Measurements from ENCODE around the gene DGKZ. TPM values are rescaled to one million over a fixed set of nuclear protein-coding genes. Genes with fewer than 3 reads are reported as not detected.

DGKZ gene
- total RNA-seq, 2 experiments from 2014 or later = 76.0 to 81.4 TPM

GRCh38 chr11:46383974-46384701, 36.9 kb downstream of the DGKZ start:
- ChIA-PET CTCF (interaction anchor here (1.1 kb wide), 1 partner anchor 8 kb away, joined by 3 read pairs; the partner anchor contains the start of gene CHRM4), POLR2A (no interaction called here)

GRCh38 chr11:46385169-46386004, 38.1 kb downstream of the DGKZ start:
- CTCF ChIA-PET = no interaction called here

GRCh38 chr11:46386005-46386578, 38.8 kb downstream of the DGKZ start:
- POLR2A ChIA-PET = no interaction called here
- CTCF ChIA-PET = no interaction called here

More at GRCh38 chr11:46385169-46386004, 38.1 kb downstream of the DGKZ start:
- POLR2A ChIA-PET = no interaction called here

- POLR2A ChIA-PET = no interaction called here
- CTCF ChIA-PET = interaction anchor here (0.5 to 3.7 kb wide), 3 partner anchors 8 to 261 kb away, joined by 5 to 12 read pairs (median 10); no protein-coding TSS in a partner anchor
Measured at GRCh38 chr11:46386674-46387073, 39.4 kb downstream of the DGKZ start.

DNA sequence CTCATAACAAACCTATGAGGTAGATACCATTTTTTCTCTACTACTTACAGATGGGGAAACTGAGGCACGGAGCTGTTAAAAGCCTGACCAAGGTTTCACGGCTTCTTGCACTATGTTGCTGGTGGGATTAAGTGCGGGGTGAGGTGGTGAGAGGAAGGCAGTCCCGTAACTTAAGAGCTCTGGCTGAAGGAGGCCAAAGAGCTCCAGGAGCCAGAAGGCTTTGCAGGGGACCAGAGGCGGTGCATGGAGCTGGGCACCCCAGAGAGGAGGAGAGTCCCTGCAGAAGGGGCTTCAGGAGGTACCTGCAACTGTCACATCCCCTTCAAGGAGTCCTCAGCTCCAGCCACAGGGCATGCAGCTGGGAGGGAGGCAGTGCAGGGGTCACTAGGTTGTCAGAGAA, 40.2 kb downstream of the DGKZ start:
- ChIA-PET POLR2A (no interaction called here), CTCF (interaction anchor here (0.5 to 3.7 kb wide), 3 partner anchors 9 to 261 kb away, joined by 5 to 12 read pairs (median 10); no protein-coding TSS in a partner anchor)

GRCh38 chr11:46387919-46388618, 40.8 kb downstream of the DGKZ start:
- CTCF ChIA-PET = interaction anchor here (0.8 to 3.7 kb wide), 5 partner anchors 10 to 72 kb away, joined by 3 to 12 read pairs (median 4); no protein-coding TSS in a partner anchor

DNA sequence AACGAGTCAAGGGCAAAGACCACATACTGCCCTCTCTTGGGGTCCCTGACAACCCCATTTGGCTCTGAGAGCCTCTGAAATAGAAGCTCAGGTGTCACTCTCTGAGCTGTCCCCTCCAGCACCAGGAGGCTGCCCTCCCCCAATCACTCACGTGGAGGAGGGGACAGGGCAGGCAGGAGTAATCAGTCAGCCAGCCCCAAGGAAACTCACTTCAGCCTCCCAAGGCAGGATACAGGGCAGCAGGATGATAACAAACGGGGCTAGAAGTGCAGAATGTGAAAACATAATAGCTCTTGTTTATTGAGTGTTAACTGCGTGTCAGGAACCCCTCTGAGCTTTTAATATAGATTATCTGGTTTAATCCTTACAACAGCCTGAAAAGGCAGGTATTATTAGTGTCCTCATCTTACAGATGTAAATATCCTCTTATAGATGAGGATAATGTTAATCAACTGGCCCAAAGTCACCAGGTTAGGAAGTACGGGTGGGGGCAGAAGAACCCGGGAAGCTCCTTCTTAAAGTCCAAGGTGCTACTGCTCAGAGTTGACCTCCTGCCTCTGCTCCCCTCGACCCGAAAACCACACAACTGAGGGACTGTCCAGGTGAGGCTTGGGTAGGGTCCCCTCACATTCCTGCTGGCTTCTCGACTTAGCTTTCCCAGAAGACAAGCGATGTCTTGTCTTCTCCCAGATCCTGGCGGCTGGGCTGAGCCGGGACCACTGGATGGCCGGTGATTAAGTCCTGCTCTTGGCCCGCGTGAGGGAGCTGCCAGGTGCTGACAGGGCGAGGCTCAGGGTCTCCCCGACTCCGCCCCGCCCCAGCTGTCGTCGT, 41.6 kb downstream of the DGKZ start:
- POLR2A ChIA-PET = no interaction called here
- CTCF ChIA-PET = interaction anchor here (0.6 to 3.7 kb wide), 13 partner anchors 10 to 160 kb away, joined by 3 to 14 read pairs (median 4); partner anchors contain the start of gene DGKZ

More at GRCh38 chr11:46387919-46388618, 40.8 kb downstream of the DGKZ start:
- POLR2A ChIA-PET = no interaction called here

DNA sequence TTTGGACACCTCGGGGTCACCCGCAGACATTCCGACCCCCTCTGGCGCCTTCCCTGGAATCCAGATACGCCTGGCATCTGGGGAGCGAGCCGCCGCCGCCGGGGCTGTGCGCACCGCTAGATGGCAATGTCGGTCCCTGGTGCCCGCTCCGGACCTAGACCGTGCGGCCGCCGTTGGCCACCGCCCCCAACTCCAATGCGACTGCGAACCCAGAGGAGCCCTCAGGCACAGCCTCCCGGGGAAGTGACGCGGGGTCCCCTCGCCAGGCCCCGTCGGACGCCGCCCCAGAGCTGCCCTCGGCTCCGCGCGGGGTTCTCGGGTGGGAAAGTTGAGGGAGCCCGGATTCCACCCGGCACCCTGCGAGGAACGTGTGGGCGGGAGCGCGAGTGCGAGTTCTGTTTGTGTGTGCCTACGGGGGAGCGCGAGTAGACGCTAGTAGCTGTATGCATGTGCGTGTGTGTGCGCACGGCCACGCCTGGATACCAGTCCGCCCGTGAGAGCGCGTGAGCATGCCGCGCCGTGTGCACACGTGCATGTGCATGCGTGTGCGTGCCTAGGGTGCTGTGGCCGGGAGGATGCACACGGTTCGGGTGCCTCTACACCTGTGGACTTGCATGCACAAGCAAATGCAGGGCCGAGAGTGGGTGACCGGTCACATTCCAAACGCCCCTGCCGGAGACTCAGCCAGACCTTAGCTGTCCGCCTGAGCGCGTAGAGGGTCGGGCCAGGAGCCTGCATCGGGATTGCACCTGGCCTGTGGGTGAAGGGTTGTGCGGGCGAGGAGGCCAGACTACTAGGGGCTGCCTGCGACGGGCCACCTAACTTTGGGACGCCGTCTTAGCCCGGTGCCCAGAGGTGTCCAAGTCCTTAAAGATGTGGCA, 42.4 kb downstream of the DGKZ start:
- ChIA-PET POLR2A (no interaction called here), CTCF (interaction anchor here (0.6 to 3.7 kb wide), 12 partner anchors 12 to 159 kb away, joined by 3 to 14 read pairs (median 4); partner anchors contain the start of gene DGKZ)

GRCh38 chr11:46390331-46391171, 43.3 kb downstream of the DGKZ start:
- ChIA-PET CTCF (interaction anchor here (1.0 to 3.7 kb wide), 7 partner anchors 12 to 143 kb away, joined by 3 to 14 read pairs (median 4); no protein-coding TSS in a partner anchor), POLR2A (no interaction called here)

GRCh38 chr11:46391186-46391577, 43.9 kb downstream of the DGKZ start:
- POLR2A ChIA-PET = no interaction called here
- CTCF ChIA-PET = interaction anchor here (0.9 to 1.3 kb wide), 3 partner anchors 8 to 33 kb away, joined by 3 to 4 read pairs (median 3); no protein-coding TSS in a partner anchor

GRCh38 chr11:46391578-46392420, 44.5 kb downstream of the DGKZ start, which contains the start of gene CHRM4:
Gene CHRM4, minus strand, starts transcription at chr11:46391776. Its CDS starts 5,219 bp downstream, at chr11:46386557.
- POLR2A ChIA-PET = interaction anchor here (0.6 to 1.0 kb wide), 3 partner anchors 137 to 1142 kb away, joined by 3 to 11 read pairs (median 3); no protein-coding TSS in a partner anchor
- CTCF ChIA-PET = interaction anchor here (0.8 to 1.6 kb wide), 10 partner anchors 8 to 137 kb away, joined by 3 to 7 read pairs (median 4); partner anchors contain the start of gene DGKZ

DNA sequence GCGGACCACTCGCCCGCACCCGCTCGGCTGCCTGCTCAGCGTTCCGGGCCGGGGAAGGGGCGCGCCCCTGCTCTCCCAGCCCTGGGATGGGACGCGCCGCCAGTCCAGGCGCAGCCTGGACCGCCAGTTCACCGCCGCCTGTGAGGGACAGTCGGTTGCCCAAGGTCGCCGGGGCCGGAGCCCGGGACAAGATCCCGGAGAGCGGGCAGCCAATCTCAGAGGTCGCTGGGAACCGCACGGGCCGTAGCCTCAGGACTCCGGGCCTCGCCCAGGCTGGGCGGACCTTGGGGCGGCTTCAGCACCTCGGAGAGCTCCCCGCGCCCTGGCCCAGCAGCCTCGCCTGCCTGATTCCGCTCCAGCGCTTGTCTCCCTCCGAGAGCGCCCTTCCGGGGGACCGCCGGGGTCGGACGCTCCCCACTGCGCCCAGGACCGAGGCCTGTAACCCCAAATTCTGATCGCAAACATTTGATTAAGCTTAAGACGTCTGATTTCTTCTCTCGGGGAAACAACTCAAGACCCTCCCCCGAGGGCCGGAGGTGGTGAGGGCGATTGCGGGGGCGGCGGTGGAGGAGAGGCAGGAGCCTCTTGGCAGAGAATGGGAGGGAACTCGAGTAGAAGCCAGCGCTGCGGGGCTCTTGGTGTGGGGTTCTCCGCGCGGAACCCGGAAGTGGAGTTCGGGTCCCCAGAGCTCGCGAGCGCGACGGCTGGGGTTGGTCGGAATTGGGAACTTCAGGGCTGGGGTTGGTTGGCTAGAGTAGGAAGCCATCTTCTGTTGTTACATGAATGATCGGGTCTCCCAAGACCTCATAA, 45.4 kb downstream of the DGKZ start:
- POLR2A ChIA-PET = interaction anchor here (0.6 to 1.0 kb wide), 2 partner anchors 137 to 263 kb away, joined by 3 read pairs; no protein-coding TSS in a partner anchor
- CTCF ChIA-PET = interaction anchor here (0.8 to 1.6 kb wide), 9 partner anchors 9 to 137 kb away, joined by 3 to 7 read pairs (median 4); partner anchors contain the start of gene DGKZ

DNA sequence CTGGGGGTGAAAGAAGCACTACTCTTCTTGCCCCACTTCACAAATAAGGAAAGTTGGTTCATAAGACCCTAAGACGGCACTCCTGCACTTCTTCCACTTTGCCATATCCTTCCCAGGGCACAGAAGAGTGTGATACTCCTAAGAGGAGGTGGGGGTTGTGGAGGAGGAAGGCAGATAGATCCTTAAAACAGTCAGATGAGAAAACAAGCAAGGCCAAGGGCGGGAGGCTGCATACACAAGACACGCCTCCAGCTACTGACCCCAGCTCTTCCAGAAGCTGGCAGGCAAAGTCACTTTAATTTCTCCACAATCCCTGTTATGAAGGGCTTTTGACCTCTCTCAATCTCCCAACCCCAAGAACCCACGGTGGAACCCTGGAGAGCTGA, 46.0 kb downstream of the DGKZ start:
- CTCF ChIA-PET = interaction anchor here (0.8 to 1.6 kb wide), 3 partner anchors 11 to 104 kb away, joined by 3 to 6 read pairs (median 4); no protein-coding TSS in a partner anchor
- POLR2A ChIA-PET = interaction anchor here (0.7 kb wide), 1 partner anchor 29 kb away, joined by 4 read pairs; no protein-coding TSS in a partner anchor

- POLR2A ChIA-PET = interaction anchor here (0.7 kb wide), 1 partner anchor 29 kb away, joined by 4 read pairs; no protein-coding TSS in a partner anchor
- CTCF ChIA-PET = no interaction called here
Measured at GRCh38 chr11:46393759-46394158, 46.5 kb downstream of the DGKZ start.
